ENCODE results near the gene RNF20.

GRCh38 chr9:101508211-101508610, 25.4 kb upstream of the RNF20 start:
- TF ChIP-seq CTCF (conservative IDR thresholded peaks at IDR 0.05; ENCODE audit: low read length) (no peak), EZH2phosphoT487 (IDR thresholded peaks at IDR 0.05; ENCODE audit: borderline replicate concordance) (no peak)
